ENCODE measurements around the gene SRD5A2.

GRCh38 chr2:31541853-31542252, 38.9 kb downstream of the SRD5A2 start:
- TF ChIP-seq, protein P1, sequence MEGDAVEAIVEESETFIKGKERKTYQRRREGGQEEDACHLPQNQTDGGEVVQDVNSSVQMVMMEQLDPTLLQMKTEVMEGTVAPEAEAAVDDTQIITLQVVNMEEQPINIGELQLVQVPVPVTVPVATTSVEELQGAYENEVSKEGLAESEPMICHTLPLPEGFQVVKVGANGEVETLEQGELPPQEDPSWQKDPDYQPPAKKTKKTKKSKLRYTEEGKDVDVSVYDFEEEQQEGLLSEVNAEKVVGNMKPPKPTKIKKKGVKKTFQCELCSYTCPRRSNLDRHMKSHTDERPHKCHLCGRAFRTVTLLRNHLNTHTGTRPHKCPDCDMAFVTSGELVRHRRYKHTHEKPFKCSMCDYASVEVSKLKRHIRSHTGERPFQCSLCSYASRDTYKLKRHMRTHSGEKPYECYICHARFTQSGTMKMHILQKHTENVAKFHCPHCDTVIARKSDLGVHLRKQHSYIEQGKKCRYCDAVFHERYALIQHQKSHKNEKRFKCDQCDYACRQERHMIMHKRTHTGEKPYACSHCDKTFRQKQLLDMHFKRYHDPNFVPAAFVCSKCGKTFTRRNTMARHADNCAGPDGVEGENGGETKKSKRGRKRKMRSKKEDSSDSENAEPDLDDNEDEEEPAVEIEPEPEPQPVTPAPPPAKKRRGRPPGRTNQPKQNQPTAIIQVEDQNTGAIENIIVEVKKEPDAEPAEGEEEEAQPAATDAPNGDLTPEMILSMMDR (conservative IDR thresholded peaks at IDR 0.05; ENCODE audit: low read depth, low read length), result no peak
- TF ChIP-seq RCOR1 (IDR thresholded peaks at IDR 0.05; ENCODE audit: insufficient replicate concordance, low read length), result no peak
- TF ChIP-seq MAZ (IDR thresholded peaks at IDR 0.05; ENCODE audit: borderline replicate concordance, low read depth, low read length), result no peak
- TF ChIP-seq BHLHE40 (IDR thresholded peaks at IDR 0.05; ENCODE audit: low read depth, low read length), result no peak
- TF ChIP-seq CHD1 (IDR thresholded peaks at IDR 0.05; ENCODE audit: low read depth, low read length), result no peak
- TF ChIP-seq SMC3 (IDR thresholded peaks at IDR 0.05; ENCODE audit: low read depth, low read length), result no peak
- no peak for TF ChIP-seq MAFK (IDR thresholded peaks at IDR 0.05; ENCODE audit: low read depth, low read length)
- no peak for TF ChIP-seq RAD21 (IDR thresholded peaks at IDR 0.05; ENCODE audit: low read length)
- TF ChIP-seq RFX5 (IDR thresholded peaks at IDR 0.05; ENCODE audit: low read depth, low read length), result no peak
- no peak for TF ChIP-seq POLR2A (IDR thresholded peaks at IDR 0.05; ENCODE audit: low read depth, low read length)
- TF ChIP-seq, protein P2, sequence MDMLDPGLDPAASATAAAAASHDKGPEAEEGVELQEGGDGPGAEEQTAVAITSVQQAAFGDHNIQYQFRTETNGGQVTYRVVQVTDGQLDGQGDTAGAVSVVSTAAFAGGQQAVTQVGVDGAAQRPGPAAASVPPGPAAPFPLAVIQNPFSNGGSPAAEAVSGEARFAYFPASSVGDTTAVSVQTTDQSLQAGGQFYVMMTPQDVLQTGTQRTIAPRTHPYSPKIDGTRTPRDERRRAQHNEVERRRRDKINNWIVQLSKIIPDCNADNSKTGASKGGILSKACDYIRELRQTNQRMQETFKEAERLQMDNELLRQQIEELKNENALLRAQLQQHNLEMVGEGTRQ (IDR thresholded peaks at IDR 0.05; ENCODE audit: low read depth, low read length), result no peak
- no peak for TF ChIP-seq ELK1 (IDR thresholded peaks at IDR 0.05; ENCODE audit: borderline replicate concordance, low read depth, low read length)
